CD14-positive monocyte (primary cell): ENCODE measurements around the gene INHBC. TPM values are rescaled to one million over a fixed set of nuclear protein-coding genes. Genes with fewer than 3 reads are reported as not detected.
"Not testable (repeated sequence)": the region's sequence is repeated elsewhere in the genome, so short reads cannot be mapped to it uniquely, and the experiment has no call there.

Source experiments
- DNase-seq, 3 donors: peaks; one replicate each; pipeline ENCODE4 v3.0.0-alpha.2; 2011 to 2022
- H2AFZ ChIP-seq: 2 replicates; pipeline ENCODE4 v1.6.0; 2012; ENCODE audit warnings: mild to moderate bottlenecking, low read depth, low read length, inconsistent platforms; ENCODE audit not compliant: insufficient read depth, poor library complexity, severe bottlenecking
- H3K27ac ChIP-seq, 2 donors: 1 replicate in 1 of 2; 2 replicates in 1 of 2; pipeline ENCODE4 v1.5.1; 2012 to 2013; ENCODE audit warnings: low read length in 2 of 2, control low read depth in 1 of 2, inconsistent platforms in 1 of 2, low read depth in 1 of 2, mild to moderate bottlenecking in 1 of 2
- H3K27me3 ChIP-seq, 2 donors: one replicate each; pipeline versions ENCODE4 v1.6.0 to v1.6.1; 2011 to 2013; ENCODE audit warnings: low read length in 2 of 2; ENCODE audit not compliant: control insufficient read depth in 2 of 2, insufficient read depth in 2 of 2
- H3K36me3 ChIP-seq, 2 donors: replicated peaks in 1 of 2; 1 replicate in 1 of 2; 2 replicates in 1 of 2; pipeline versions ENCODE4 v1.5.1 to v1.6.1; 2012 to 2013; ENCODE audit warnings: low read length in 2 of 2, control low read depth in 1 of 2, inconsistent platforms in 1 of 2, mild to moderate bottlenecking in 1 of 2; ENCODE audit not compliant: insufficient read depth in 2 of 2, control insufficient read depth in 1 of 2
- H3K4me1 ChIP-seq, 2 donors: 1 replicate in 1 of 2; 2 replicates in 1 of 2; pipeline versions ENCODE4 v1.5.1 to v1.6.1; 2012 to 2013; ENCODE audit warnings: low read length in 2 of 2, control low read depth in 1 of 2, inconsistent platforms in 1 of 2, mild to moderate bottlenecking in 1 of 2, moderate library complexity in 1 of 2; ENCODE audit not compliant: insufficient read depth in 2 of 2, control insufficient read depth in 1 of 2
- H3K4me2 ChIP-seq: replicated peaks from 2 replicates; pipeline ENCODE3; 2012; ENCODE audit warnings: low read length, moderate library complexity, mild to moderate bottlenecking; ENCODE audit not compliant: poor library complexity, severe bottlenecking; ENCODE audit errors: extremely low read depth
- H3K4me3 ChIP-seq, 3 experiments: fragments of 200-600 bp in 1 of 3; sonication (generic) in 1 of 3; replicated peaks in 1 of 3; 1 replicate in 2 of 3; 2 replicates in 1 of 3; pipeline ENCODE4 v1.5.1; 2011 to 2013; ENCODE audit warnings: low read length in 3 of 3, mild to moderate bottlenecking in 3 of 3, control low read depth in 2 of 3, low read depth in 2 of 3, inconsistent platforms in 1 of 3, moderate library complexity in 1 of 3
- H3K79me2 ChIP-seq: 2 replicates; pipeline ENCODE4 v1.6.0; 2012; ENCODE audit warnings: mild to moderate bottlenecking, control low read depth, inconsistent platforms, low read length, moderate library complexity; ENCODE audit not compliant: insufficient read depth
- H3K9ac ChIP-seq: 2 replicates; pipeline ENCODE4 v1.6.0; 2017; ENCODE audit warnings: low read length, mild to moderate bottlenecking; ENCODE audit not compliant: insufficient read depth, poor library complexity, severe bottlenecking
- H3K9me3 ChIP-seq, 2 donors: replicated peaks in 1 of 2; 1 replicate in 1 of 2; 2 replicates in 1 of 2; pipeline versions ENCODE4 v1.5.1 to v1.6.1; 2012 to 2013; ENCODE audit warnings: low read length in 2 of 2, control low read depth in 1 of 2; ENCODE audit not compliant: control insufficient read depth in 1 of 2, insufficient read depth in 1 of 2
- H4K20me1 ChIP-seq: 2 replicates; pipeline ENCODE4 v1.6.0; 2012; ENCODE audit warnings: mild to moderate bottlenecking, low read length, control low read depth, moderate library complexity; ENCODE audit not compliant: insufficient read depth
- H3K27ac Mint-ChIP-seq, 7 donors: one replicate each; pipeline ENCODE4 v1.8.0; 2020; ENCODE audit warnings: mild to moderate bottlenecking in 7 of 7, mixed read lengths in 7 of 7, moderate library complexity in 6 of 7, inconsistent platforms in 2 of 7
- H3K27me3 Mint-ChIP-seq, 3 donors: one replicate each; pipeline ENCODE4 v1.8.0; 2021 to 2022; ENCODE audit warnings: low read depth in 3 of 3, mild to moderate bottlenecking in 3 of 3, mixed read lengths in 3 of 3, moderate library complexity in 3 of 3, inconsistent platforms in 1 of 3
- H3K36me3 Mint-ChIP-seq, 2 donors: one replicate each; pipeline ENCODE4 v1.8.0; 2020; ENCODE audit warnings: mixed read lengths in 2 of 2, inconsistent platforms in 1 of 2, mild to moderate bottlenecking in 1 of 2
- H3K4me1 Mint-ChIP-seq: one replicate; pipeline ENCODE4 v1.8.0; 2020; ENCODE audit warnings: mild to moderate bottlenecking, mixed read lengths
- H3K4me3 Mint-ChIP-seq, 2 donors: one replicate each; pipeline ENCODE4 v1.8.0; 2020; ENCODE audit warnings: mild to moderate bottlenecking in 2 of 2, mixed read lengths in 2 of 2, moderate library complexity in 1 of 2
- H3K9me3 Mint-ChIP-seq, 7 donors: one replicate each; pipeline ENCODE4 v1.8.0; 2020 to 2022; ENCODE audit warnings: mixed read lengths in 7 of 7, mild to moderate bottlenecking in 6 of 7, moderate library complexity in 6 of 7, inconsistent platforms in 2 of 7
- WGBS: methylation state at CpG from one replicate; pipeline ENCODE4 v1.1.5; 2013; ENCODE audit warnings: missing lambda C conversion rate; ENCODE audit not compliant: insufficient coverage; 5-methylcytosine and 5-hydroxymethylcytosine counted together
- intact Hi-C, 2 donors: fragments of 100-400 bp; cut with micrococcal nuclease; formaldehyde crosslinking; loops; one replicate each; pipeline versions ENCODE4 v1.15.0 to v1.15.1; 2023
- polyA plus RNA-seq, 3 donors: library from polyadenylated mRNA; depleted of rRNA in 1 of 3; unstranded in 2 of 3; stranded (reverse) in 1 of 3; fragments of 300-500 nt in 2 of 3; fragments of >200 nt in 1 of 3; fragmentation: Illumina TruSeq in 2 of 3; gene quantifications; 1 replicate in 2 of 3; 2 replicates in 1 of 3; pipeline ENCODE4 v1.2.3, GENCODE V29; 2012 to 2021
- TF ChIP-seq, protein P1 (sequence below): fragments of 200-600 bp; IDR thresholded peaks from one replicate; pipeline ENCODE4 v1.8.0; 2022; ENCODE audit warnings: antibody characterized with exemption, mild to moderate bottlenecking

INHBC gene
- polyA plus RNA-seq, 3 donors, result not detected

DNA sequence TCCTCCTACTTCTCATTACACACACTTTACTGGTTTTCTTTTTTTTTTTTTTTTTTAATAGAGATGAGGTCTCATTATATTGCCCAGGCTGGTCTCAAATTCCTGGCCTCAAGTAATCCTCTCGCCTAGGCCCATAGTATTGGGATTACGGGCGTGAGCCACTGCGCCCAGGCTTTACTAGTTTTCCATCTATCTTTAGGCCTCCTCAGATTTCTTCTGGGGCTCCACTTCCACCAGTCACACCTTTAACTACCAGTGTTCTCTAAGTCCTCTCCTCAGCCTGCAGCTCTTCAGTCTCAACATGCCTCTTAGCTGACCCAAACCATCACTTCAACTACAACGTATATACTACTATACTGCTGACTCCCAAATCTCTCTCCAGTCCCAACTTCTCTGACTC is 14.1 kb upstream of the INHBC start:
- intact Hi-C loops, result no loop called here
- Mint-ChIP-seq H3K27ac (peak overlapping the region in 3 of 7 donors; percentile 0 to 39 (median 1)), H3K36me3 (peaks cover 39 to 62% of the 10 kb centered on the region in 2 donors), H3K9me3 (peaks cover 0 to 2% (median 0%) of the 10 kb centered on the region in 7 donors), H3K4me3 (no peak overlapping the region), H3K4me1 (peaks cover 10% of the 10 kb centered on the region), H3K27me3 (no peaks in the 10 kb centered on the region)
- no peak overlapping the region for H3K4me3 ChIP-seq
- WGBS, result 98% methylated on average over 5 of the region's 5 CpGs
- no peak overlapping the region for H2AFZ ChIP-seq
- peaks cover 26 to 55% of the 10 kb centered on the region in 2 donors for H3K36me3 ChIP-seq
- no peaks in the 10 kb centered on the region for H3K27me3 ChIP-seq
- H4K20me1 ChIP-seq, result peaks cover 72% of the 10 kb centered on the region
- no peaks in the 10 kb centered on the region for H3K4me1 ChIP-seq
- no peak overlapping the region for H3K9ac ChIP-seq
- peaks cover 78% of the 10 kb centered on the region for H3K79me2 ChIP-seq
- TF ChIP-seq, protein P1, sequence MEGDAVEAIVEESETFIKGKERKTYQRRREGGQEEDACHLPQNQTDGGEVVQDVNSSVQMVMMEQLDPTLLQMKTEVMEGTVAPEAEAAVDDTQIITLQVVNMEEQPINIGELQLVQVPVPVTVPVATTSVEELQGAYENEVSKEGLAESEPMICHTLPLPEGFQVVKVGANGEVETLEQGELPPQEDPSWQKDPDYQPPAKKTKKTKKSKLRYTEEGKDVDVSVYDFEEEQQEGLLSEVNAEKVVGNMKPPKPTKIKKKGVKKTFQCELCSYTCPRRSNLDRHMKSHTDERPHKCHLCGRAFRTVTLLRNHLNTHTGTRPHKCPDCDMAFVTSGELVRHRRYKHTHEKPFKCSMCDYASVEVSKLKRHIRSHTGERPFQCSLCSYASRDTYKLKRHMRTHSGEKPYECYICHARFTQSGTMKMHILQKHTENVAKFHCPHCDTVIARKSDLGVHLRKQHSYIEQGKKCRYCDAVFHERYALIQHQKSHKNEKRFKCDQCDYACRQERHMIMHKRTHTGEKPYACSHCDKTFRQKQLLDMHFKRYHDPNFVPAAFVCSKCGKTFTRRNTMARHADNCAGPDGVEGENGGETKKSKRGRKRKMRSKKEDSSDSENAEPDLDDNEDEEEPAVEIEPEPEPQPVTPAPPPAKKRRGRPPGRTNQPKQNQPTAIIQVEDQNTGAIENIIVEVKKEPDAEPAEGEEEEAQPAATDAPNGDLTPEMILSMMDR, result no peak
- no peak overlapping the region for H3K27ac ChIP-seq
- no peak overlapping the region for H3K4me2 ChIP-seq
- no peak for DNase-seq
- H3K9me3 ChIP-seq, result no peaks in the 10 kb centered on the region

DNA sequence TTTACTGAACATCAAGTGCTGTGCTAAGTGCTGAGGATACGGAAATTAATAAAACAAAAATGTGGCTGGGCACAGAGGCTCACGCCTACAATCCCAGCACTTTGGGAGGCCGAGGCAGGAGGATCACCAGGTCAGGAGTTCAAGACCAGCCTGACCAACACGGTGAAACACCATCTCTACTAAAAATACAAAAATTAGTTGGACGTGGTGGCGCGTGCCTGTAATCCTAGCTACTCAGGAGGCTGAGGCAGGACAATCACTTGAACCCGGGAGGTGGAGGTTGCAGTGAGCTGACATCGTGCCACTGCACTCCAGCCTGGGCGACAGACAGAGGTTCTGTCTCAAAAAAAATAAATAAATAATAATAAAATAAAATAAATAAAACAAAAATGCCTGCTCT is 7.6 kb upstream of the INHBC start:
- H3K9me3 Mint-ChIP-seq, H3K27me3 ChIP-seq, H3K4me2 ChIP-seq, H3K4me3 Mint-ChIP-seq, H3K27me3 Mint-ChIP-seq, DNase-seq, H3K9ac ChIP-seq, intact Hi-C loops, H3K4me3 ChIP-seq, H3K9me3 ChIP-seq, H2AFZ ChIP-seq: not testable (repeated sequence)
- peaks cover 22 to 41% of the 10 kb centered on the region in 2 donors for H3K36me3 Mint-ChIP-seq
- peaks cover 15 to 21% of the 10 kb centered on the region in 2 donors for H3K4me1 ChIP-seq
- H4K20me1 ChIP-seq, result peaks cover 12% of the 10 kb centered on the region
- peak overlapping the region in 2 of 7 donors; percentile 42 for H3K27ac Mint-ChIP-seq
- H3K36me3 ChIP-seq, result peaks cover 13 to 27% of the 10 kb centered on the region in 2 donors
- H3K4me1 Mint-ChIP-seq, result peaks cover 23% of the 10 kb centered on the region
- H3K27ac ChIP-seq, result peak overlapping the region in 1 of 2 donors; percentile 37
- WGBS, result 100% methylated on average over 5 of the region's 10 CpGs
- peaks cover 69% of the 10 kb centered on the region for H3K79me2 ChIP-seq
